Femur (tissue), 1 donor: Measurements from ENCODE around the gene TADA3.

Source experiments
- DNase-seq: peaks from one replicate; pipeline ENCODE4 v3.0.0-alpha.2; 2017

TADA3 gene

GRCh38 chr3:9792405-9793160 lies at the start of gene TADA3, which contains the start of gene ARPC4:
Gene TADA3 (minus strand): TSS chr3:9792473. CDS start chr3:9791466, 1,007 bp downstream.
Gene ARPC4 (plus strand): TSS chr3:9793082. CDS start chr3:9793122, 40 bp downstream.
- peak; percentile 96 for DNase-seq

GRCh38 chr3:9841015-9841414 lies 48.7 kb upstream of the TADA3 start:
- no peak for DNase-seq

GRCh38 chr3:9838856-9839255 lies 46.6 kb upstream of the TADA3 start:
- no peak for DNase-seq

- DNase-seq: no peak
Measured at GRCh38 chr3:9837701-9838582, 45.7 kb upstream of the TADA3 start.

- DNase-seq: no peak
Measured at GRCh38 chr3:9834520-9835380, 42.5 kb upstream of the TADA3 start.

GRCh38 chr3:9833078-9833477 lies 40.8 kb upstream of the TADA3 start:
- no peak for DNase-seq

- DNase-seq: no peak
Measured at GRCh38 chr3:9831253-9831652, 39.0 kb upstream of the TADA3 start.

GRCh38 chr3:9828801-9829755 lies 36.8 kb upstream of the TADA3 start:
- no peak for DNase-seq

GRCh38 chr3:9826815-9827573 lies 34.7 kb upstream of the TADA3 start:
- DNase-seq: no peak

GRCh38 chr3:9825451-9826040 lies 33.3 kb upstream of the TADA3 start:
- DNase-seq: no peak

- no peak for DNase-seq
Measured at GRCh38 chr3:9820946-9821345, 28.7 kb upstream of the TADA3 start.

GRCh38 chr3:9820543-9820942 lies 28.3 kb upstream of the TADA3 start:
- DNase-seq: no peak

GRCh38 chr3:9818666-9819335 lies 26.5 kb upstream of the TADA3 start:
- DNase-seq: no peak

- no peak for DNase-seq
Measured at GRCh38 chr3:9817436-9817835, 25.2 kb upstream of the TADA3 start.

GRCh38 chr3:9815986-9816385 lies 23.7 kb upstream of the TADA3 start:
- no peak for DNase-seq

GRCh38 chr3:9812870-9813483 lies 20.7 kb upstream of the TADA3 start:
- DNase-seq: no peak

- DNase-seq: no peak
Measured at GRCh38 chr3:9810846-9811245, 18.6 kb upstream of the TADA3 start.

GRCh38 chr3:9810433-9810770 lies 18.1 kb upstream of the TADA3 start:
- peak; percentile 50 for DNase-seq

- peak; percentile 84 for DNase-seq
Measured at GRCh38 chr3:9809615-9810432, 17.6 kb upstream of the TADA3 start, which contains the start of gene TTLL3. Gene TTLL3 (plus strand): TSS chr3:9810262. CDS start chr3:9810662, 400 bp downstream.
